ENCODE data around the gene TMEM79. TPM values are rescaled to one million over a fixed set of nuclear protein-coding genes. Genes with fewer than 3 reads are reported as not detected.
A peak's percentile ranks its signal among the peaks of the same experiment; 100 is the strongest.

TMEM79 gene
- total RNA-seq (ENCODE audit: low replicate concordance) = 1.4 and 2.1 TPM in 2 replicates

DNA sequence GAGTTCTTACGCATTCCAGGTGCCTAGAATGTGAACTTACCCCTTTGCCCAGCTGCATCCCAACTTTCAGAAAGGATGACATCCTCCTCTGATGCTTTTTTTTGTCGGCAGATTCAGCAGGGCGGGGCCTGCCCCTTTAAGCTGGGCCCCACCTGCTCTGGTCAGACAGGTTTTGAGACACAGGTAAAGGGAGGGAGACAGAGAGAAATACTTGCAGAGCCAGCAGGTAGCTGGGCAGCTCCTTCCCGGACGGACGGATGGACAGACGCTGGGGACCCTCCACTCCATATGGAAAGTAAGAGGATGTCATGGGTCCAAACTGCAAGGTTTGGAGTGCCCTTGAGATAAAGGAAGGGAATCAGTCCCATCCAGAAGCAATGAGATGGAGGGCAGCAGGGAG lies at the start of gene TMEM79:
Gene TMEM79, plus strand, starts transcription at position 214 of the 400 bp plus-strand sequence. CDS start 902 bp downstream, outside the sequence.
- no peak for DNase-seq (ENCODE audit: low read depth)
- TF ChIP-seq, protein P1, sequence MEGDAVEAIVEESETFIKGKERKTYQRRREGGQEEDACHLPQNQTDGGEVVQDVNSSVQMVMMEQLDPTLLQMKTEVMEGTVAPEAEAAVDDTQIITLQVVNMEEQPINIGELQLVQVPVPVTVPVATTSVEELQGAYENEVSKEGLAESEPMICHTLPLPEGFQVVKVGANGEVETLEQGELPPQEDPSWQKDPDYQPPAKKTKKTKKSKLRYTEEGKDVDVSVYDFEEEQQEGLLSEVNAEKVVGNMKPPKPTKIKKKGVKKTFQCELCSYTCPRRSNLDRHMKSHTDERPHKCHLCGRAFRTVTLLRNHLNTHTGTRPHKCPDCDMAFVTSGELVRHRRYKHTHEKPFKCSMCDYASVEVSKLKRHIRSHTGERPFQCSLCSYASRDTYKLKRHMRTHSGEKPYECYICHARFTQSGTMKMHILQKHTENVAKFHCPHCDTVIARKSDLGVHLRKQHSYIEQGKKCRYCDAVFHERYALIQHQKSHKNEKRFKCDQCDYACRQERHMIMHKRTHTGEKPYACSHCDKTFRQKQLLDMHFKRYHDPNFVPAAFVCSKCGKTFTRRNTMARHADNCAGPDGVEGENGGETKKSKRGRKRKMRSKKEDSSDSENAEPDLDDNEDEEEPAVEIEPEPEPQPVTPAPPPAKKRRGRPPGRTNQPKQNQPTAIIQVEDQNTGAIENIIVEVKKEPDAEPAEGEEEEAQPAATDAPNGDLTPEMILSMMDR (IDR thresholded peaks at IDR 0.05; ENCODE audit: insufficient read depth, low read length) = no peak
- peak within 1 kb of the TSS; percentile 97 for H3K4me3 ChIP-seq (ENCODE audit: low read depth, low read length)

GRCh38 chr1:156236164-156236563 lies 48.0 kb upstream of the TMEM79 start:
- H3K4me3 ChIP-seq (ENCODE audit: low read depth, low read length) = no peak overlapping the region
- no peak for DNase-seq (ENCODE audit: low read depth)
- TF ChIP-seq, protein P1 (IDR thresholded peaks at IDR 0.05; ENCODE audit: insufficient read depth, low read length) = no peak

DNA sequence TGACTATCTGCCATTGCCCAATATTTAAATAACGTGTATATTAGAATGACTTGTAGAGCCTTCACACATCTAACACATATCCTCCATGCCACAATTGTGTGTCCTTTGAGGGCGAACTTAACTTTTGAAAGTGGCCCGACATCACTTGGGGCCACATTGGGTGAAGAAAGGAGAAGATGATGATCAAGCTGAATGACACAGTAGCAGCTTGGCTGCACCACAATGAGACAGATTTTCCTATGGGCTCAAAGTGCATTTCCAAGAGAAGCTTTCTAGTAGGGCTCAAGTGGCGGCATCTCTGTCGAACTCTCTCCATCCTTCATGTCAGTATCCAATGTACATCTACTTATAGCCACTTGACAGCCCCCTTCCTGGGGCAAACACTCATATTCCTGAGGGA lies 45.9 kb upstream of the TMEM79 start:
- TF ChIP-seq, protein P1 (IDR thresholded peaks at IDR 0.05; ENCODE audit: insufficient read depth, low read length) = no peak
- no peak overlapping the region for H3K4me3 ChIP-seq (ENCODE audit: low read depth, low read length)
- DNase-seq (ENCODE audit: low read depth) = no peak

GRCh38 chr1:156241311-156241811 lies 42.8 kb upstream of the TMEM79 start:
- TF ChIP-seq, protein P1 (IDR thresholded peaks at IDR 0.05; ENCODE audit: insufficient read depth, low read length) = no peak

GRCh38 chr1:156241926-156242325 lies 42.2 kb upstream of the TMEM79 start, which contains the start of gene BGLAP:
Gene BGLAP (plus strand): TSS chr1:156242184. CDS start chr1:156242232, 48 bp downstream.
- DNase-seq (ENCODE audit: low read depth) = no peak
- TF ChIP-seq, protein P1 (IDR thresholded peaks at IDR 0.05; ENCODE audit: insufficient read depth, low read length) = no peak
- H3K4me3 ChIP-seq (ENCODE audit: low read depth, low read length) = no peak within 1 kb of the TSS

More at GRCh38 chr1:156241311-156241811, 42.8 kb upstream of the TMEM79 start:
- no peak overlapping the region for H3K4me3 ChIP-seq (ENCODE audit: low read depth, low read length)
- DNase-seq (ENCODE audit: low read depth) = no peak

DNA sequence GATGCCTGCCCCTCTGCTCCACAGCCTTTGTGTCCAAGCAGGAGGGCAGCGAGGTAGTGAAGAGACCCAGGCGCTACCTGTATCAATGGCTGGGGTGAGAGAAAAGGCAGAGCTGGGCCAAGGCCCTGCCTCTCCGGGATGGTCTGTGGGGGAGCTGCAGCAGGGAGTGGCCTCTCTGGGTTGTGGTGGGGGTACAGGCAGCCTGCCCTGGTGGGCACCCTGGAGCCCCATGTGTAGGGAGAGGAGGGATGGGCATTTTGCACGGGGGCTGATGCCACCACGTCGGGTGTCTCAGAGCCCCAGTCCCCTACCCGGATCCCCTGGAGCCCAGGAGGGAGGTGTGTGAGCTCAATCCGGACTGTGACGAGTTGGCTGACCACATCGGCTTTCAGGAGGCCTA lies 41.4 kb upstream of the TMEM79 start:
- DNase-seq (ENCODE audit: low read depth) = no peak
- H3K4me3 ChIP-seq (ENCODE audit: low read depth, low read length) = no peak overlapping the region
- TF ChIP-seq, protein P1 (IDR thresholded peaks at IDR 0.05; ENCODE audit: insufficient read depth, low read length) = no peak

DNA sequence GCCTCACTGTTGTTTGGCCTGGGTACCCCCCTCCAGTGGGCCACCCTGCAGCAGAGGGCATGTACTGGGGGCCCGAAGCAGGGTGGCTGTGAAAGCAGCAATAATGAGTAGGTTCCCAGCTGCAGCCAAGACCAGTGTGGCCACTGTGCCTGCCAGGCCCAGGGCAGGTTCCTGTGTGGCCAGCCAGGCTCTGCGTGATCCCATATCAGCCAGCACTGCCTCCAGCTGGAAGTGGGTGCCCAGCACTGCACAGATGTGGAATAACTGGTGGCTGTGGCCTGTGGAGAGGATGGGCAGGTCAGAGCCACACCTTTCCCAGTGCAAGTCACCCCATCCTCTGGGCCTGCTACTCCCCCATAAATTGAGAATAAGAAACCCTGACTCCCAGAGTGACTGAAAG lies 40.0 kb upstream of the TMEM79 start:
- TF ChIP-seq, protein P1 (IDR thresholded peaks at IDR 0.05; ENCODE audit: insufficient read depth, low read length) = no peak
- H3K4me3 ChIP-seq (ENCODE audit: low read depth, low read length) = no peak overlapping the region
- DNase-seq (ENCODE audit: low read depth) = no peak
